GM23338 (cell line): ENCODE data around the gene SELENOV. TPM values are rescaled to one million over a fixed set of nuclear protein-coding genes. Genes with fewer than 3 reads are reported as not detected.

Experiments
- ATAC-seq: fragments of 200-7000 bp; cut with Tn5 transposase; 3 replicates; pipeline ENCODE4 v1.9.1; 2020
- DNase-seq: peaks from one replicate; pipeline ENCODE4 v3.0.0-alpha.2; 2015; ENCODE audit warnings: low spot score
- H2AFZ ChIP-seq: fragments of 200-600 bp; sonication (generic); 2 replicates; pipeline ENCODE4 v1.8.0; 2016; ENCODE audit warnings: antibody characterized with exemption, mild to moderate bottlenecking, moderate library complexity
- H3F3A ChIP-seq: fragments of 200-600 bp; sonication (generic); replicated peaks from 2 replicates; pipeline ENCODE4 v1.8.0; 2017; ENCODE audit warnings: antibody characterized with exemption, mixed run types, low read depth
- H3K27ac ChIP-seq: fragments of 200-600 bp; sonication (generic); 2 replicates; pipeline ENCODE4 v1.6.1; 2016; ENCODE audit warnings: low read depth
- H3K27me3 ChIP-seq: fragments of 200-600 bp; sonication (generic); 2 replicates; pipeline ENCODE4 v1.8.0; 2016; ENCODE audit warnings: mild to moderate bottlenecking, mixed run types, moderate library complexity; ENCODE audit not compliant: insufficient read depth
- H3K36me3 ChIP-seq: fragments of 200-600 bp; sonication (generic); 2 replicates; pipeline ENCODE4 v1.8.0; 2016; ENCODE audit warnings: mild to moderate bottlenecking; ENCODE audit not compliant: insufficient read depth
- H3K4me1 ChIP-seq: fragments of 200-600 bp; sonication (generic); 2 replicates; pipeline ENCODE4 v1.8.0; 2016; ENCODE audit warnings: mild to moderate bottlenecking, moderate library complexity; ENCODE audit not compliant: insufficient read depth
- H3K4me2 ChIP-seq: fragments of 200-600 bp; sonication (generic); 2 replicates; pipeline ENCODE4 v1.7.1; 2017; ENCODE audit warnings: mixed run types
- H3K4me3 ChIP-seq: fragments of 200-600 bp; sonication (generic); 2 replicates; pipeline ENCODE4 v1.6.1; 2016; ENCODE audit warnings: mixed run types
- H3K79me2 ChIP-seq: fragments of 200-600 bp; sonication (generic); replicated peaks from 2 replicates; pipeline ENCODE4 v1.8.0; 2017; ENCODE audit warnings: mild to moderate bottlenecking; ENCODE audit not compliant: insufficient read depth
- H3K9me2 ChIP-seq: fragments of 200-600 bp; sonication (generic); 2 replicates; pipeline ENCODE4 v1.8.0; 2017; ENCODE audit not compliant: insufficient read depth
- H4K20me1 ChIP-seq: fragments of 200-600 bp; sonication (generic); replicated peaks from 2 replicates; pipeline ENCODE4 v1.8.0; 2017; ENCODE audit warnings: mild to moderate bottlenecking; ENCODE audit not compliant: insufficient read depth
- H3K27ac Mint-ChIP-seq: 2 replicates; pipeline ENCODE4 v1.8.0; 2020; ENCODE audit warnings: inconsistent platforms, mild to moderate bottlenecking, moderate library complexity, mixed read lengths
- H3K27me3 Mint-ChIP-seq: 3 replicates; pipeline ENCODE4 v1.8.0; 2022; ENCODE audit warnings: low read depth, mild to moderate bottlenecking, moderate library complexity, mixed read lengths, inconsistent platforms; ENCODE audit not compliant: insufficient read depth, poor library complexity
- H3K36me3 Mint-ChIP-seq: 3 replicates; pipeline ENCODE4 v1.8.0; 2021; ENCODE audit warnings: low read depth, mild to moderate bottlenecking, inconsistent platforms, moderate library complexity, mixed read lengths
- H3K4me1 Mint-ChIP-seq: 3 replicates; pipeline ENCODE4 v1.8.0; 2020; ENCODE audit warnings: mild to moderate bottlenecking, inconsistent platforms, mixed read lengths
- H3K4me3 Mint-ChIP-seq: 3 replicates; pipeline ENCODE4 v1.8.0; 2021; ENCODE audit warnings: moderate library complexity, mild to moderate bottlenecking, inconsistent platforms, mixed read lengths
- H3K9me3 Mint-ChIP-seq: 3 replicates; pipeline ENCODE4 v1.8.0; 2020; ENCODE audit warnings: moderate library complexity, mild to moderate bottlenecking, inconsistent platforms, mixed read lengths
- CREB1 ChIP-seq: fragments of 250-450 bp; sonication (Bioruptor Pico); IDR thresholded peaks from 2 replicates; pipeline ENCODE4 v1.5.0; 2020; ENCODE audit warnings: low read depth, mild to moderate bottlenecking, moderate library complexity
- CTCF ChIP-seq, 2 experiments: fragments of 200-600 bp in 1 of 2; sonication (generic) in 1 of 2; conservative IDR thresholded peaks; 2 replicates each; pipeline versions ENCODE4 v1.5.1 to v1.6.1; 2016 to 2017; ENCODE audit warnings: antibody characterized with exemption in 2 of 2, low read depth in 2 of 2, mild to moderate bottlenecking in 2 of 2, moderate library complexity in 1 of 2
- EZH2 ChIP-seq: fragments of 200-600 bp; sonication (generic); IDR thresholded peaks from one replicate; pipeline ENCODE4 v1.8.0; 2017; ENCODE audit warnings: antibody characterized with exemption, mild to moderate bottlenecking, low read depth; ENCODE audit not compliant: unreplicated experiment
- EZH2phosphoT487 ChIP-seq: fragments of 200-600 bp; sonication (generic); IDR thresholded peaks from one replicate; pipeline ENCODE4 v1.8.1; 2018; ENCODE audit warnings: antibody characterized with exemption; ENCODE audit not compliant: unreplicated experiment
- JUNB ChIP-seq: IDR thresholded peaks from one replicate; pipeline ENCODE4 v1.6.1; 2016; ENCODE audit warnings: antibody characterized with exemption; ENCODE audit not compliant: unreplicated experiment
- STAT1 ChIP-seq: IDR thresholded peaks from one replicate; pipeline ENCODE4 v1.6.1; 2016; ENCODE audit warnings: antibody characterized with exemption; ENCODE audit not compliant: unreplicated experiment
- ZNF114 ChIP-seq: fragments of 250-450 bp; sonication (Bioruptor Pico); IDR thresholded peaks from 2 replicates; pipeline ENCODE4 v1.5.0; 2020; ENCODE audit warnings: mild to moderate bottlenecking, moderate library complexity
- ZNF331 ChIP-seq: fragments of 250-450 bp; sonication (Bioruptor Pico); IDR thresholded peaks from 2 replicates; pipeline ENCODE4 v1.5.0; 2020; ENCODE audit warnings: low read depth, mild to moderate bottlenecking, moderate library complexity
- ZNF462 ChIP-seq: fragments of 250-450 bp; sonication (Bioruptor Pico); IDR thresholded peaks from 2 replicates; pipeline ENCODE4 v1.5.0; 2020; ENCODE audit warnings: mild to moderate bottlenecking, moderate library complexity
- polyA plus RNA-seq: library from polyadenylated mRNA; unstranded; fragments of >200 nt; fragmentation: Nextera tagmentation; extraction: Ambion mirVana; gene quantifications from 2 replicates; pipeline ENCODE4 v1.2.1, GENCODE V29; 2016
- total RNA-seq: library from RNA; depleted of rRNA; stranded (reverse); fragments of >200 nt; shearing (Covaris generic); gene quantifications from 2 replicates; pipeline ENCODE4 v1.2.3, GENCODE V29; 2014
- TF ChIP-seq, protein P1 (sequence below): IDR thresholded peaks from one replicate; pipeline ENCODE4 v1.6.1; 2018; ENCODE audit warnings: antibody characterized with exemption; ENCODE audit not compliant: unreplicated experiment

Gene SELENOV
- total and polyA plus RNA-seq, 2 experiments from 2014 or later: 8.0 to 8.7 TPM

GRCh38 chr19:39499932-39500331, 15.0 kb upstream of the SELENOV start:
- peak overlapping the region; percentile 73 for H3K4me3 Mint-ChIP-seq
- Histone ChIP-seq H4K20me1 (no peaks in the 10 kb centered on the region), H3K4me3 (peak overlapping the region; percentile 74; the same call in 1 of the 2 replicates), H2AFZ (no peak overlapping the region), H3K9me2 (0 out of 2 replicates have a peak, but pooled peaks cover 7% of the 10 kb centered on the region), H3K79me2 (no peaks in the 10 kb centered on the region), H3K4me1 (peaks cover 11% of the 10 kb centered on the region), H3K27me3 (peaks cover 79% of the 10 kb centered on the region), H3K27ac (no peak overlapping the region), H3K36me3 (no peaks in the 10 kb centered on the region), H3K4me2 (no peak overlapping the region), H3F3A (peaks cover 9% of the 10 kb centered on the region)
- peaks cover 16% of the 10 kb centered on the region for H3K4me1 Mint-ChIP-seq
- peaks cover 15% of the 10 kb centered on the region for H3K36me3 Mint-ChIP-seq
- DNase-seq (no peak), ATAC-seq (no peak)
- no peak for TF ChIP-seq STAT1
- no peak for TF ChIP-seq JUNB
- no peak for TF ChIP-seq ZNF331 (CRISPR knock-in tag)
- no peak for TF ChIP-seq CTCF (conservative IDR thresholded peaks at IDR 0.05; ENCODE audit: low read depth in 2 of 2)
- TF ChIP-seq ZNF114 (CRISPR knock-in tag): no peak
- peak; percentile 9 for TF ChIP-seq EZH2
- TF ChIP-seq CREB1 (CRISPR knock-in tag): no peak
- peaks cover 78% of the 10 kb centered on the region for H3K27me3 Mint-ChIP-seq
- H3K27ac Mint-ChIP-seq: no peak overlapping the region
- peaks cover 16% of the 10 kb centered on the region for H3K9me3 Mint-ChIP-seq

DNA sequence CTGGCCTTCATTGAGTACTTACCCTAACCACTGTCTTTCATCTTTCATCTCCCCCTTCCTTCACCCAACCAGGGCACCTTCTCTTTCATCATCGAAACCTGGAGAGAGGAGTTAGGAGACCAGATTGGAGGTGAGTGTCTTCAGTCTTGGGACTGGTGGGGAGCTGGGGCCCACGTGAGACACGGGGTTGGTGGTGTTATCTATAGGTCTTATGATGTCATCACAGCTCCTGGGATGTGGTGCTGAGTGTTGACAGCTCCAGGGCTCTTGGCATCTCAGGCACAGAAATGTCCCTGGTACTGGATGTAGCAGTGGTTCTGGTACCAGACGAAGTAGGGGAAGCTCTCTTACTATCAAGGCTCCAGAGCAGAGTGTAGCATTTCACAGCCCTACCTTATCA, 14.4 kb upstream of the SELENOV start:
- H3F3A ChIP-seq: peaks cover 9% of the 10 kb centered on the region
- H3K27ac ChIP-seq: no peak overlapping the region
- ATAC-seq: no peak
- DNase-seq: no peak
- no peak overlapping the region for H3K4me3 ChIP-seq
- no peaks in the 10 kb centered on the region for H4K20me1 ChIP-seq
- peaks cover 11% of the 10 kb centered on the region; the same call in 1 of the 2 replicates for H3K4me1 ChIP-seq
- peak overlapping the region; percentile 25; the same call in 1 of the 3 replicates for H3K4me3 Mint-ChIP-seq
- H3K27me3 ChIP-seq: peaks cover 86% of the 10 kb centered on the region
- H3K4me2 ChIP-seq: no peak overlapping the region
- no peaks in the 10 kb centered on the region for H3K36me3 ChIP-seq
- H3K79me2 ChIP-seq: no peaks in the 10 kb centered on the region
- H3K4me1 Mint-ChIP-seq: peaks cover 16% of the 10 kb centered on the region
- peaks cover 82% of the 10 kb centered on the region for H3K27me3 Mint-ChIP-seq
- peaks cover 16% of the 10 kb centered on the region for H3K9me3 Mint-ChIP-seq
- H3K27ac Mint-ChIP-seq: no peak overlapping the region
- H3K9me2 ChIP-seq: 0 out of 2 replicates have a peak, but pooled peaks cover 7% of the 10 kb centered on the region
- H3K36me3 Mint-ChIP-seq: peaks cover 15% of the 10 kb centered on the region
- H2AFZ ChIP-seq: no peak overlapping the region
- TF ChIP-seq ZNF462 (CRISPR knock-in tag): no peak
- TF ChIP-seq, protein P1, sequence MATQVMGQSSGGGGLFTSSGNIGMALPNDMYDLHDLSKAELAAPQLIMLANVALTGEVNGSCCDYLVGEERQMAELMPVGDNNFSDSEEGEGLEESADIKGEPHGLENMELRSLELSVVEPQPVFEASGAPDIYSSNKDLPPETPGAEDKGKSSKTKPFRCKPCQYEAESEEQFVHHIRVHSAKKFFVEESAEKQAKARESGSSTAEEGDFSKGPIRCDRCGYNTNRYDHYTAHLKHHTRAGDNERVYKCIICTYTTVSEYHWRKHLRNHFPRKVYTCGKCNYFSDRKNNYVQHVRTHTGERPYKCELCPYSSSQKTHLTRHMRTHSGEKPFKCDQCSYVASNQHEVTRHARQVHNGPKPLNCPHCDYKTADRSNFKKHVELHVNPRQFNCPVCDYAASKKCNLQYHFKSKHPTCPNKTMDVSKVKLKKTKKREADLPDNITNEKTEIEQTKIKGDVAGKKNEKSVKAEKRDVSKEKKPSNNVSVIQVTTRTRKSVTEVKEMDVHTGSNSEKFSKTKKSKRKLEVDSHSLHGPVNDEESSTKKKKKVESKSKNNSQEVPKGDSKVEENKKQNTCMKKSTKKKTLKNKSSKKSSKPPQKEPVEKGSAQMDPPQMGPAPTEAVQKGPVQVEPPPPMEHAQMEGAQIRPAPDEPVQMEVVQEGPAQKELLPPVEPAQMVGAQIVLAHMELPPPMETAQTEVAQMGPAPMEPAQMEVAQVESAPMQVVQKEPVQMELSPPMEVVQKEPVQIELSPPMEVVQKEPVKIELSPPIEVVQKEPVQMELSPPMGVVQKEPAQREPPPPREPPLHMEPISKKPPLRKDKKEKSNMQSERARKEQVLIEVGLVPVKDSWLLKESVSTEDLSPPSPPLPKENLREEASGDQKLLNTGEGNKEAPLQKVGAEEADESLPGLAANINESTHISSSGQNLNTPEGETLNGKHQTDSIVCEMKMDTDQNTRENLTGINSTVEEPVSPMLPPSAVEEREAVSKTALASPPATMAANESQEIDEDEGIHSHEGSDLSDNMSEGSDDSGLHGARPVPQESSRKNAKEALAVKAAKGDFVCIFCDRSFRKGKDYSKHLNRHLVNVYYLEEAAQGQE: no peak
- TF ChIP-seq EZH2phosphoT487: no peak
